GM06990 (cell line): ENCODE measurements around the gene IGFL3.

ENCODE experiments used
- DNase-seq: peaks from one replicate; pipeline ENCODE4 v3.0.0-alpha.2; 2011; ENCODE audit not compliant: insufficient read length; ENCODE audit errors: extremely low read depth
- H3K27me3 ChIP-seq: replicated peaks from 2 replicates; pipeline ENCODE4 v1.6.0; 2011; ENCODE audit warnings: low read length; ENCODE audit not compliant: control insufficient read depth, insufficient read depth
- H3K36me3 ChIP-seq: 2 replicates; pipeline ENCODE4 v1.5.1; 2011; ENCODE audit warnings: low read length; ENCODE audit not compliant: control insufficient read depth, insufficient read depth
- H3K4me3 ChIP-seq: replicated peaks from 2 replicates; pipeline ENCODE4 v1.5.1; 2011; ENCODE audit warnings: low read depth, mild to moderate bottlenecking, control low read depth, low read length
- CTCF ChIP-seq: IDR thresholded peaks from 2 replicates; pipeline ENCODE4 v1.5.1; 2011; ENCODE audit warnings: low read length, control low read depth, mild to moderate bottlenecking, inconsistent platforms; ENCODE audit not compliant: insufficient read depth, poor library complexity, severe bottlenecking

IGFL3 gene

GRCh38 chr19:46076031-46076880 is 48.2 kb downstream of the IGFL3 start:
- TF ChIP-seq CTCF = no peak
- Histone ChIP-seq H3K27me3 (no peaks in the 10 kb centered on the region; the same call in none of the 2 replicates), H3K36me3 (no peaks in the 10 kb centered on the region), H3K4me3 (no peak overlapping the region)
- DNase-seq = no peak

- no peak for DNase-seq
- Histone ChIP-seq H3K27me3 (peaks cover 2% of the 10 kb centered on the region), H3K36me3 (no peaks in the 10 kb centered on the region), H3K4me3 (no peak overlapping the region)
- no peak for TF ChIP-seq CTCF
Measured at GRCh38 chr19:46073268-46073922, 51.1 kb downstream of the IGFL3 start.
